GM19099 (cell line): ENCODE measurements around the gene MYO3B.

Experiments used
- POLR2A ChIP-seq: IDR thresholded peaks from 3 replicates; pipeline ENCODE4 v1.6.1; 2011; ENCODE audit warnings: low read depth; ENCODE audit not compliant: insufficient read length; ENCODE audit errors: extremely low read depth

MYO3B gene

DNA sequence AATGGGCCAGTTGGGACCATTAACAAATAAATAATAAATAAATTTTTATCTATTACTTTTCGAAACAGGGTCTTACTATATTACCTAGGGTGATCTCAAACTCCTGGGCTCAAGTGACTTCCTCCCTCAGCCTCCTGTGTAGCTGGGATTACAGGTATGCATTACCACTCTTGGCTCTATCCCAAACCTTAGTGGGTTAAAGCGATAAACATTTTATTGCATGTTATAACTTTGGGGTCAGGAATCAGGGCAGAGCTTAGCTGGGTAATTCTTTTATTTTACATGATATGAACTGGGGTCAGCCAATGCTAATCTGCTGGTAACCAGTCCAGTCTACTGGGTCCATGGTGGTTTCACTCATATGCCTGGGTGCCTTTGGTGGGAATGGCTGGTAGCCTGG, 127.8 kb downstream of the MYO3B start:
- no peak for TF ChIP-seq POLR2A

DNA sequence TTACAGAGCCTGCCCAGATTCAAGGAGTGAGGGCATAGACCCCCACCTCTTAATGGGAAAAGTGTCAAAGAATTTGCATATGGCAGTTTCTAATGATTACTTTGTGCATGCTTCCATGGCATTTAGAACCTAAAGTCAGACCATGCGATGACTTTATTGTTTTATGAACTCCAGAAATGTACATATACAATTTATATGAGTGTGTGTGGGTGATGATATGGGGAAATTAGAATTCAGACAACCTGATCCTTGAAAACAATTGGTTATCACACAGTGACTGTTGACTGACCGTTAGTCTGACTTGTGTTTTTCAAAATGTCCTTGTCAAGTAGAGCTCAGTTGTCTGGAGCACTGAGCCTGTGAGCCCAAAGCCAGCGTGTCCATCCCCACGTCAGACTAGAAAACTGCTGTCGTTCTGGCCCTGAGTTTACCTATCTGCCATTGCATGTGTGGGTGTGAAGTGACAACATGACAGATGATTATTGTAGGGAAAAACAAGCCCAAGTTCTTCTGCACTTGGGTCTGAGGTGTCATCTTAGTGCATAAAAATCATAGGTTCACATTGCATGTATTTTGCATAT, 128.4 kb downstream of the MYO3B start:
- TF ChIP-seq POLR2A, result no peak

DNA sequence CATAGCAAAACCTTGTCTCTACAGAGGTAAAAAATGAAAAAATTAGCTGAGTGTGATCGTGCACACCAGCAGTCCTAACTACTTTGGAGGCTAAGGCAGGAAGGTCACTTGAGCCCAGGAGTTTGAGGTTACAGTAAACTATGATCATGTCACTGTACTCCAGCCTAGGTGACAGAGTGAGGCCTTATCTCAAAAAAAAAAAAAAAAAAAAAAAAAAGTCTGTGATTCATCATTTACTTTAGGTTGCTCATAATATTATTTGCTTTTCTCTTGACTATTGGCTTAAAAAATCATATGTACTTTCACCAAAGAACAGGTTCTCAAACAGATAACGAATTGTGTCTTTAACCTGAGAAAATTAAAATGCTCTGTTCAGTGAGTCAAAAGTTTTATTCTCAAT, 129.1 kb downstream of the MYO3B start:
- no peak for TF ChIP-seq POLR2A

DNA sequence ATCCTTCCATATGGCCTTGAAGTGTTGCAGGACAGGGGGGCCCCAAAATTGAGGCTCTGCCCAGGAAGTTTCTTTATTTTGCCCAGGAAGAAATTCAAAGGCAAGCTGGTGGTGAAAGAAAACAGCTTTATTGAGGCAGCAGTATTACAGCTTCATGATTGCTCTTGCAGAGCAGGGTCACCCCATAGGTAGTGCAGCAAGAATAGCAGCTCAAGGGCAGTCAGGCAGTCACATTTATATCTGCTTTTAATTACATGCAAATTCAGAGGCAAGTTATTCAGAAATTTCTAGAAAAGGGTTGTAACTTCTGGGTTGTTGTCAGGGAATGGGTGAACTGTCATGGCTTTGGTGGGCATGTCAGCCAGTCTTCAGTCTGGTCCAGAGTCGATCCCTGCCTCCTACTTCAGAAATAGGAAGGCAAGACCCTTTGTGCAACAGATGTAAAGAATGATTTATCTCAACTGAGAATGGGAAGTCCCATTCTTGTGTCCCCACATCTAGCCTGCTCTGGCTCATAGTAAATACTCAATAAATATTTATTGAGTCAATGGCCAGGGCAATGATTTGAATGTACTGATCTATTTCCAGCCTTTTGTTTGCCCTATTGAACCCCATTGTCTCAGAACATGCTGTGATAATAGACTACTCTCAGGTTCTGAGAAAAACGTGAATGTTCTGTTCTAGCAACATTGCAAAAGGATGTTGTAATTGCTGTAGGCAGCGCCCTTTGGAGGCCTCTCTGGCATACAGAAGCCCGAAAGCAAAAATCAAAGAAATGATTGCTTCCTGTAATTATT, 129.8 kb downstream of the MYO3B start:
- no peak for TF ChIP-seq POLR2A

DNA sequence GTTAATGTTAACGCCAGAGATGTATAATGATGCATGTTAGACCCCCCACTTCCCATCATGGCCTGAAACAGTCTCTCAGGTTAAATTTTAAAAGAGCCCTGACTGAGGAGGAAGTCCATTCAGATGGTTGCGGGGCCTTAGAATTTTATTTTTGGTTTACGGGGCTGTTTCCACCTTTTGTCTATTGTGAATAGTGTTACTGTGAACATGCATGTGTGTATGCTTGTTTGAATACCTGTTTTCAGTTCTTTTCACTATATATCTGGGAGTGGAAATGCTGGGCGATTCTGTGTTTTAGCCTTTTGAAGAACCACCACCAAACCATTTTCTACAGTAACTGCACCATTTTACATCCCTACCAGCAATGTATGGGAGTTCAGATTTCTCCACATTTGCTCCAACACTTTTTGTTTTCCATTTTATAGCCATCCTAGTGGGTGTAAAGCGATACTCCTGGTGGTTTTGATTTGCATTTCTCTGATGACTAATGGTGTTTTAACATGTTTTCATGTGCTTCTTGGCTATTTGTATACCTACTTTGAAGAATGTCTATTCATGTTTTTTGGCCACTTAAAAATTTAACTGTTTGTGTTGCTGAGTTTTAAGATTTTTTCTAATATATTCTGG, 133.0 kb downstream of the MYO3B start:
- TF ChIP-seq POLR2A, result no peak

DNA sequence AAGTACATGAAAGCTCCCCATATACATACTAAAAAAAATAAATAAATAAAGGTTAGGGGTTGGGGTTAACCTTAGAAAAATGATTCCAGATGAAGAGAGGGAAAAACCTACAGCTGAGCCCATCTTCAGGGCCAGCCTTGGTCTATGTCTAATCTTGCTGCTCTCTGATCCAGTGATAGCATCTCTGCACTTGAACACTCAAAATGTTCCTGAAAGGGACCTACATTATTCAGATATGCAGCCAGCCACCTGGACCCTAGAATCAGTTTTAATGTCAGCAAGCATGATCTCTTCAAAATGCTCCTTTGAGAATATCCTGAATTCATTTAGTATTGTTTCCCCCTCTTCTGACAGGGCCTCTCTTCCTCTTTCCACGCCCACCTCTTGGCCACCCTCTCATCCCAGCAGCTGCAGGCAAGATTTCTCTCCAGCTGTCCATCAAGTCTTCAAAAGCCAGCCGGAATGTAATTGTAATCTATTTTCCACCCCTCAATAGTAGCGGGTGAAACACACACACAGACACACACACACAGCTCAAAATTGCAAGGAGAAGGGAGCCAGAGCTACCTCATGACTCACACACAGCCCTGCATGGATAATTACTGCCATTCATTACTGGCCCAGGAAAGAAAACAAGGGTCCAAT, 135.5 kb downstream of the MYO3B start:
- no peak for TF ChIP-seq POLR2A

DNA sequence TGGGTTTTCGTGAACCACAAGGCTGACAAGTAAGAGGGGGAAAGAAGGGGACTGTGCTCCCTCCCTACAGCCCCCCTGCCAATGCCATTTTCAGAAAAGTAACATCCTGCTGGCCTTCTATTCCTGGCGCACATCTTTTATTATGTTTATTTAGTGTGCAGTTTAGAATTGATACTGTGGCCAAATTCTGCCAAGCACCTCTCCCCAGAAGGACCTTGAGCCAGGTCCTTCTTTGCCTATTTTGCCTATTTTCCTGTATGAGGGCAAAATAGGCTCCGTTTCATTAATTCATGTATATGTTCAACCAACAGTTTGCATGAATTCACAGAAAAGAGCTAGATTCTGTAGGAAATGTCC, 136.0 kb downstream of the MYO3B start:
- TF ChIP-seq POLR2A, result no peak

DNA sequence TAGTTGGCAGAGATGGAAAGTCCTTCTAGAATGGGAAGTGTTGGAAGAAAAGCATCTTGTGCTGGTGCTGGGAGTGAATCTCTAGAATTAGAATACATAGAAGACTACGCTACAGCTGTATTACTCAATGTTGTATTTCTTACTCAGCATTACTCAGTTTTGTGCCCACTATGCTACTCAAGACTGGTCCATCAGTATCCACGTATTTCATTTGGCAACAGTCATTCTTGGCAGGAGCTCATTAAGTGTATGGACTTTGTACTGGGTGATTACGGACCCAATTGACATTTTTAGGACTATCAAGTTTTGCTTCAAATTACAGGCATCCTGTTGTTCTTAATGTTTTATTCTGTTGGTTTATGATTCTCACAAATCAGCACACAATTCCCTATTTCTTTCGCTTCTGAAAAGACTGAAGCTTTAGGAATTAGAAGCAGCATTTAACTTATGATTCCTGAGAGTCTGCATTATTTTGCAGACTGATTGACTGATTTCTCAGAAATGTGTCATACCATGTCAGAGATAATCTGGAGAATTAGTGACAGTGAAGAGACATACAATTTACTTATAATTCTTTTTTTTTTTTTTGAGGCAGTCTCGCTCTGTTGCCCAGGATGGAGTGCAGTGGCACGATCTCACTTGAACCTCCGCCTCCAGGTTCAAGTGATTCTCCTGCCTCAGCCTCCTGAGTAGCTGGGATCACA, 136.9 kb downstream of the MYO3B start:
- no peak for TF ChIP-seq POLR2A

DNA sequence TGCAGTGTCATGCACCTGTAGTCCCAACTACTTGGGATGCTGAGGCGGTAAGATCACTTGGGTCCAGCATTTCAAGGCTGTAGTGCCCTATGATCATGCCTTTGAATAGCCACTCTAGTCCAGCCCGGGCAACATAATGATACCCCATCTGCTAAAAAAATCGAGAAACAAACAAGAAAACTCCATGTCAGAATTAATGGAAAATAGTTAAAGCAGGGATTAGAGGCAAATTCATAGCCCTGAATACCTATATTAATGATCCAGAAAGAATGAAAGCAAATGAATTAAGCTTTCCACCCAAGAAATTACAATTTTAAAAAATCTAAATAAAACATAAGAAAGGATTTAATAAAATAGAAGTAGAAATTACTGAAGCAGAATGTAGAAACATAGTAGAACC, 143.0 kb downstream of the MYO3B start:
- TF ChIP-seq POLR2A, result no peak

DNA sequence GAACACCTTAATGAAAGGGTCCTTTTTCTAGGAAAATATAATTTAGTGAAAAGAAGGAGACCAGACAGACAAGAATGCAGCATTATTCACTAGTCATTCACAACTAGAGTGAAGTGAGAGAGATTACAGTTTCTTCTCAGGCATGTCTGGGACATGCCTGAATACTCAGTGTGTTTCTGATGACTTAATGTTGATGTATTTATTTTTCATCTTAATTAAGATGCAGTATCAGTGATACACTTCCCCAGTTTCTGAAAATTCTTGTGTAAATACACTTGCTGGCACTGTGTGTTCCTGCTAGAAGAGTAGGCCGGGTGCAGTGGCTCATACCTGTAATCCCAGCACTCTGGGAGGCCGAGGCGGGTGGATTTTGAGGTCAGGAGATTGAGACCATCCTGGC, 143.6 kb downstream of the MYO3B start:
- TF ChIP-seq POLR2A, result no peak

DNA sequence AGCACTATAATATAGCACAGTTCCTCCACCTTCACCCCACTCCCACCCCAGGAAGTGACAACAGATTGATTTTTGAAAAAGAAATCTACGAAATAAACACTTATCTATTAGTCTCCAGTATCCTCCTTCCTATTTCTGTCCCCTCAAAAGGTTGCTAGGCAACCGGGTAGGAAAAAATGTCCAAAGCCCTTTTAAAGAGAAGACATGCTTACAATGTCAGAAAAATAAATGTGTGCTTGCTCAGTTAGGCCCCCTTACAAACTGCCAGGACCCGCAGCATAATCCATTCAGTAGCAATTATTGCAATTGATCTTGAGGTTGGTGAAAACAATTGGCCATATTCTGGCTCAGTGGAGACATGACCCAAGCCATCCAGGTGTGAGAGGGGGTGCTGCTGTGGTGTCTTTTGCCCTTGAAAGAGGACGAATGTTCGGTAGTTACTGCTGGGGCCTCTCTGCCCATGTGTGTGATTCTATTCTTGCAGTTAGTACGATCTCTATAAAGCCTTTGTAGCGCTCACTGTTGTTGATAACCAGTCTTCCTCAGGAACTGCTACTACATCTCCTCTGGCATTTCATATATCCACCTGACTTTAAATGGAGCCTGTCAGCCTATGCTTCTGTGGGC, 144.3 kb downstream of the MYO3B start:
- no peak for TF ChIP-seq POLR2A

DNA sequence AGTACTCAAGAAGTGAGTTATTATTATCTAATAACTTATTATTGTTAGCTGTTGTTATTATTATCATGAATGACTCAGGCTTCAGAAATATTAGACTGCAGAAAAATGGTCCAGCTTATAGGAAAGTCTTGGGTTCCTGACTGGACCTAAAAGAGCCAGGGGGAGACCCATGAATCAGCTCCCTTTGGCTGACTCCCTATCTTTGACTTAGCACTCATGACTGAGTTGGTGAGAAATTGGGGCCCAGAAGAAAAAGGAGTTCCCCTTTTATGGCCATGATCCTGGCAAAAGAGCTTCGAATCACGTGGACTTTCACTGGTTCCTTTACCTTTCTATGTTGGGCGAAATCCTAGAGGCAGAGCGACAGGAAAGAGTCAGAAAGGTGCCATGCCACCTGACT, 145.8 kb downstream of the MYO3B start:
- no peak for TF ChIP-seq POLR2A

DNA sequence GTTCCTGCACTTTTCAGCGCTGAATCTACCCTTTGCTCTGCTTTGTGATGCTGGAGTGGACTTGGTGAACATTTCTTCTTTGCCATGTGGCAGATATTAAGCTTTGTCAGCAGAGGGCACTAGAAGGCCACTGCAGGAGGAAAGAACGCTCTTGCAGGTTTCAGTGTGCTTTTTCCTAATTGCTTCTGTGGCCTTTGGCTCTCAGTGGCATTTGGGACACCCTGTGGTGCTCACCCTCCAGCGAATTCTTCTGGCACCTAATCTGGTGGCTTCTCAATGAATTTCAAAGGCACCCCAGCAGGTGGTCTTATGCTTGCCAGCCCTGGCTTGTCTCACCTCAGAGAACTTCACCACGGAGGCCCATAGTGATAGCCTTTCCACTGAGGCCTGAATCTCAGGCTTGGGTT, 146.7 kb downstream of the MYO3B start:
- no peak for TF ChIP-seq POLR2A

DNA sequence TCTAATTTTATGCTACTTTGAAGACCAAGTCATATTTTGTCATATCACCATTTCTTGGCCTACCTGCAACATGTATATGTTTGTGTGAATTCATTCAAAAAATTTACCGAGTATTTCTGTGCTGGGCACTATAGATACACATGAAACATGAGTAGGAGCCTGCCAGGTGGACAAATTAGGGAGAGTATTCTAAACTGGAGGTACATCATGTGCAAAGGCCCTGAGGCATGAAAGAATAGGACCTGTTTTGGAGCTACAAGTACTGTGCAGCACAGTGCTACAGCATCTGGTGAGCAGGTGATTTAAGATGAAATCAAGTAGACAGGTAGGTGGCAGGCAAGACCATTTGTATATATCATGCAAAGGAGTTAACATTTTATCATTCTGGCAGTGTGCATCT, 152.9 kb downstream of the MYO3B start:
- no peak for TF ChIP-seq POLR2A

DNA sequence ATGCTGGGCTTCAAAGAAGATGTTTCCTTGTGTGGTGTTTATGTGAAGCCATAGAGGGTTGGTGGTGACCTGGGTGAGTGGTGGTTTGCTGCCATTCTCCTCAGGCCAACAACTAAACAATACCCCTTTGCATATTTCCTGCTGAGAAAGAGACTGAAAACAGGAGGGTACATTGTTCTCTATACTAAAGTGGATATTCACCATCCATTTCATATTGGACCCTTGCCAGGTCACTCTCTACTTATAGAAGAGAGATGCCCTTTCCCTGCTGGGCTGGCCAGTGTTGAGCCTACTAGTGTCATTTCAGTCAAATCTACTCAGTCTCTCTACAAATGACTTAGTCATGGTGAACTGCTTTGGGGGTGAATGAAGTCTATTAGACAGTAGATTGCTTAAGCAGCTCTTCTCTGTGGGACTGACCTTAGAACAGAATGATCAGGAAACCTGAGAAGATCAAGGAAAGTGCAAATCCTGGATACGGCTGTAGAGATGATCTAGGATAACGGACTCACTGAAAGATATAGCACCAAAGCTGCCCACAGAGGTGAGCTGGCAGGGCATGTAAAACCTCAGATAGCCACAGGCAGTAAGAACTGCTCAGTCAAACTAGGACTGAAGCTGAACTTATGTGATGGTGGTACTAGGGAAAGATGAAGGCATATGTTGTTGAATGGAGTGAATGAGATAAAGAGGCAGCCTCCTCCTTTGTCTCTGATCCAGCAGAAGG, 154.9 kb downstream of the MYO3B start:
- no peak for TF ChIP-seq POLR2A

DNA sequence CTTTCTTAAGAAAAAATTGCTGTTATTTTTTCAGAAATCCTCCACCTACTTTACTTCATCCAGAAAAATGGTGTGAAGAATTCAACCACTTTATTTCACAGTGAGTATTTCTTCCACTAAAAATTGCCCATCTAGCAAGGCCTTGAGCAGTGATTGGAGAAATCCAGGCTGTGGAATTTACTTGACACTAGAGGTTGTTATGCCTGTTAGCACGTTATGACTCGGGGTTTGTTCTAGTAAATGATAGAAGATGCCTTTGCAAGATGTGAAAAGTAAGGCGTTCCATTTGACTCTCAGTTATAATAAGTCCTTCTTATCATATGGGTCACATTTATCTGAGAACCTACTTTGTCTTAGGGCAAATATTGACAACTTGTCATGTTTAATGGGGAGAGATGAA, 157.4 kb downstream of the MYO3B start:
- no peak for TF ChIP-seq POLR2A
